ENCODE measurements around the gene SUPT7L.
"Not testable (repeated sequence)": the region's sequence is repeated elsewhere in the genome, so short reads cannot be mapped to it uniquely, and the experiment has no call there.

Gene SUPT7L

DNA sequence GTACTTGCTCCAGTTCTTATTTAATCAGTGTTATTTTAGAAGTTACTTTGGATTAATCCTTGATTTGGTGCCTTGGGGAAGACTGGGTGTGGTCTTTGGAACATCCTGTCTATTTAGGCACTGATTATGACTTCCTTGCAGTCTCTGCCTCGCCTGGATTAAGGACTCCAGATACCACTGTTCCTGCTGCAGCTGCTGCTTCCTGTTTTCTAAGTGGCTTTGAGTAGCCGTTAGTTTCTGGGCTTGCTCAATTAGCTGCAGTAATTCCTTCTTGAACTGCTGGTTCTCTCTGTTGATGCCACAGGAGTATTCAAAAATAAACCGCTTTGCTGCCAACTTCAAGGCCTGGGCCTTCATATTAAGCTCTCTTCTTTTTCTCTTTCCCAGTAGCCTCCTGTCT lies 36.5 kb downstream of the SUPT7L start:
- Histone ChIP-seq H3K9ac (peak overlapping the region; percentile 94), H3K4me2 (peak overlapping the region; percentile 99), H3K36me3 (peaks cover 48% of the 10 kb centered on the region), H3K4me1 (peaks cover 40% of the 10 kb centered on the region), H3K27ac (peak overlapping the region; percentile 91)
- H3K27me3 ChIP-seq, H3K4me3 ChIP-seq, H3K9me3 ChIP-seq, H4K20me1 ChIP-seq: not testable (repeated sequence)
- peak; percentile 49; the same call in 1 of the 2 replicates for TF ChIP-seq Cebpa-rat (IDR thresholded peaks at IDR 0.05)

DNA sequence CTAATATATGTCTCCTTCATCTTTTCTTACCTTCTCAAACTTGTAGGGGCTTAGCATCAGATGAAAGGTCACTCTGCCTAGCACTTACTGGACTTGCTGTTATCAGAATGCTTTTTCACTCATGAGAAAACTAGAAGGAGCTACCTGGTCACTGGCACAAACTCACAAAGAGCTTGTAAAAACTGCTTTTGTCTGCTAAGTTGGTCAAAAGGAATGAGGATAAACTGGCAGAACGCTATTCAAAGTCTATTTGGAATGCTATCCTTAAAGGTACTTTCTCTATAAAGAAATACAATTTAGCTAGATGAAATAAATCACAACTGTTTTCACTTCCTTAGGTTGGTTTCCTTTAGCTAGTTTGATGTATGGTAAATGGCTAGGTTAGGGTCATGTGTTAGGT lies 37.1 kb downstream of the SUPT7L start:
- H3K9me3 ChIP-seq, H3K4me3 ChIP-seq: not testable (repeated sequence)
- 0 out of 2 replicates have a peak overlapping the region, but pooled peaks have one; percentile 94 for H3K9ac ChIP-seq

DNA sequence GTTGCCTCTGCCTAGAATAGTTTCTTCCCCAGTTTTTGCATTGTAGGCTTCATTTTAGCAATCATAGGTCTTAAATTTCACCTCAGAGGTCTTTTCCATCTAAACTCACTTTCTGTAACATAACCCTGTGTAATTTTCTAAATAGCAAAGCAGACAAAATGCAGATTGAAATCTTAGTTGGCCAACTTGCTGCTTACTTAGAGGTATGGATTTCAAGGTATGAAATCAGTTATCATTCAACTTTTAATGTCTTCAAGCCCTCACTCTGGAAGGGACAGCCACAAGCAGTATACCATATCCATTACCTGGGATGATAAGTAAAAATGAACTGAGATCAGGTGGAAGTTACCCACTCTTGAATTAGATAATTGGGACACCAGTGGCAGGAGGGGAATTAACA lies 38.5 kb downstream of the SUPT7L start:
- no peak overlapping the region for H3K4me2 ChIP-seq
- peaks cover 49% of the 10 kb centered on the region for H3K36me3 ChIP-seq
- no peak overlapping the region for H3K9ac ChIP-seq
- H3K4me1 ChIP-seq, result peaks cover 33% of the 10 kb centered on the region
- H3K4me3 ChIP-seq, result no peak overlapping the region
- H3K27me3 ChIP-seq, result no peaks in the 10 kb centered on the region
- no peak overlapping the region for H3K27ac ChIP-seq
- TF ChIP-seq Cebpa-rat (IDR thresholded peaks at IDR 0.05), result no peak
- H4K20me1 ChIP-seq, result no peaks in the 10 kb centered on the region
- H3K9me3 ChIP-seq, result no peaks in the 10 kb centered on the region

More for the DNA sequence above, 37.1 kb downstream of the SUPT7L start:
- not testable (repeated sequence) for H4K20me1 ChIP-seq, H3K27me3 ChIP-seq
- H3K4me2 ChIP-seq, result peak overlapping the region; percentile 99
- H3K36me3 ChIP-seq, result peaks cover 48% of the 10 kb centered on the region
- H3K27ac ChIP-seq, result peak overlapping the region; percentile 91
- peaks cover 40% of the 10 kb centered on the region for H3K4me1 ChIP-seq

DNA sequence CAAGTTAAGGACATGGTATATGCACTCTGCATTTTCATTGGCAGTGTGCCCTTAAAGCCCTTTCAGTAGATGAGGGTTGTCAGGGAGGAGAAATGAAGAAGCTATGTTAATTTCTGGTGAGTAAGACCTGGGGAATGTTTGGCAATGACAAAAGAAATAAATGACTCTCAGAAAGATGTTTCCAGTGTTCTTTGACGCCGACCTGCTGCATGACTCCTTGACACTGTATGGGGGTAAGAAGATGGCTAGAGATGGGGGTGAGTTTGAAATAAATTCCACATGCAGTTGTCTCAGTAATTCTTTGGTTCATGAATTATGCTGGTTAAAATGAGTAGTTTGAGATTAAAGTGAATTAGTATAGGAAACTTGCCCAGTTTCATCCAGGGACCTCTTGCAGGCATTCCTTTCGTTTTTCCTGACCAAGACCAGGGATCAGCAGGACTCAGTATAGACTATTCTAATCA lies 40.5 kb downstream of the SUPT7L start:
- Histone ChIP-seq H3K36me3 (peaks cover 66% of the 10 kb centered on the region), H3K27ac (no peak overlapping the region)

DNA sequence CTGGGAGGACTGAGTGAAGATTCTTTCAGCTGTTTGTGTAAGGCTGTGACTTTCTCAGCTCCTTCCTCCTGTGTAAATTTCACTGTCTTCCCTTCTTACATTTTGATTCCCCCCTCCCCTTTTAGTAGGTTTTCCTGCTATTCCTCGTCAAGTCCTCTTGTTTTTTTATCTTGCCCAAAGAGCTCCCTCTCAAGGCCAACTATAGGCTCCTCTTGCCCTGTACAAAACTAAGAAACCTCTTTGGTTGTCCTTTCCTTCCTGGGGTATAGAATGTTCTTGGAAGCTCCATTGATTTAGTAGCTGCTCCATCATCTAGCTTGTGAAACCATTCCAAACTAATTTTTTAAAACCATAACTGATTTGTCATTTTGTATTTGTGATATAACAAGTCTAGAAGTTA lies 41.9 kb downstream of the SUPT7L start:
- Histone ChIP-seq H3K4me1 (peaks cover 6% of the 10 kb centered on the region), H3K4me3 (no peak overlapping the region), H3K9ac (no peak overlapping the region), H3K4me2 (no peak overlapping the region), H3K27me3 (no peaks in the 10 kb centered on the region), H3K27ac (no peak overlapping the region), H3K36me3 (peaks cover 80% of the 10 kb centered on the region), H3K9me3 (no peaks in the 10 kb centered on the region), H4K20me1 (no peaks in the 10 kb centered on the region)
- TF ChIP-seq Cebpa-rat (IDR thresholded peaks at IDR 0.05), result no peak

More for the DNA sequence above, 40.5 kb downstream of the SUPT7L start:
- H3K4me3 ChIP-seq, result no peak overlapping the region
- H4K20me1 ChIP-seq, result no peaks in the 10 kb centered on the region
- H3K4me1 ChIP-seq, result peaks cover 20% of the 10 kb centered on the region
- no peak for TF ChIP-seq Cebpa-rat (IDR thresholded peaks at IDR 0.05)
- H3K27me3 ChIP-seq, result no peaks in the 10 kb centered on the region
- no peaks in the 10 kb centered on the region for H3K9me3 ChIP-seq
- no peak overlapping the region for H3K9ac ChIP-seq
- H3K4me2 ChIP-seq, result no peak overlapping the region

DNA sequence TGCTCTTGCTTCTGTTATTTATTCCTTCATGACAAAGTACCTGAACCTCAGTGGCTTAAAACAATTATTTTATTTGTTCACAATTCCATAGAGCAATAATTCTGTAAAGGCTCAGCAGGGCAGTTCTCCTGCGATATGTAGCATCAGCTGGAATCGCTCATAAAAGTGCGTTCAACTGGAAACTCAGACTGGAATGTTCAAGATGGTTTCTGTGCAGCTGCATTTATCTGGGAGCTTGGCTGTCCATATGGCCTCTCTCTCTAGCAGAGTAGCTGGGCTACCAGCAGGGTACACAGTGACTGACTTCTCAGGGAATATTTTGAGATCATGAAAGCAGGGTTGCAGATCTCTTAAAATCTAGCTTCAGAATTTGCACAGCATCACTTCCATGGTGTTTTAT lies 48.1 kb downstream of the SUPT7L start:
- no peak overlapping the region for H3K27ac ChIP-seq
- no peaks in the 10 kb centered on the region for H3K9me3 ChIP-seq
- no peaks in the 10 kb centered on the region for H3K4me1 ChIP-seq
- H4K20me1 ChIP-seq, result peaks cover 25% of the 10 kb centered on the region
- no peak overlapping the region for H3K9ac ChIP-seq
- H3K36me3 ChIP-seq, result peaks cover 89% of the 10 kb centered on the region
- no peaks in the 10 kb centered on the region for H3K27me3 ChIP-seq
- H3K4me2 ChIP-seq, result no peak overlapping the region
- no peak for TF ChIP-seq Cebpa-rat (IDR thresholded peaks at IDR 0.05)
- H3K4me3 ChIP-seq, result no peak overlapping the region

DNA sequence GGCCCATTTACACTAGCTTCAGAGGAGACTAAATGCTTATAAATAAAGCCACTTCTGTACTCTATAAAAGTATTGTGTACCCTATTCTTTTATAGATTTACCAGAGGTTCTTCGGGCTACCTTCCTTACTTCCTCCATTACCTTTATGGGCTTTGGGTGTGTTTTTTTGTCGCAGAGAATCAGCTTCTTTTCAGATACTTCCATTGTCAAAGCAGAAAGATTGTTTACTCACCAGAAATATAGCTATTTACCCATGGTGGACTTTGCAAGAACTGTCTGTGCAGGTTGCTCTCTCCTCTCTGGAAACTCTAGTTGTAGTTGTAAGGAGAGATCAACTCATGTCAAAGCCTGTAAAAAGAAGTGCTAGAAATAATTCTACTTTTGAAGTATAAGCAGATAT lies 49.4 kb downstream of the SUPT7L start:
- no peak overlapping the region for H3K27ac ChIP-seq
- H3K4me3 ChIP-seq, result no peak overlapping the region
- no peaks in the 10 kb centered on the region for H3K9me3 ChIP-seq
- peaks cover 93% of the 10 kb centered on the region for H3K36me3 ChIP-seq
- no peaks in the 10 kb centered on the region for H3K27me3 ChIP-seq
- no peak overlapping the region for H3K4me2 ChIP-seq
- H3K9ac ChIP-seq, result no peak overlapping the region
- peaks cover 25% of the 10 kb centered on the region for H4K20me1 ChIP-seq
- TF ChIP-seq Cebpa-rat (IDR thresholded peaks at IDR 0.05), result no peak
- no peaks in the 10 kb centered on the region for H3K4me1 ChIP-seq

DNA sequence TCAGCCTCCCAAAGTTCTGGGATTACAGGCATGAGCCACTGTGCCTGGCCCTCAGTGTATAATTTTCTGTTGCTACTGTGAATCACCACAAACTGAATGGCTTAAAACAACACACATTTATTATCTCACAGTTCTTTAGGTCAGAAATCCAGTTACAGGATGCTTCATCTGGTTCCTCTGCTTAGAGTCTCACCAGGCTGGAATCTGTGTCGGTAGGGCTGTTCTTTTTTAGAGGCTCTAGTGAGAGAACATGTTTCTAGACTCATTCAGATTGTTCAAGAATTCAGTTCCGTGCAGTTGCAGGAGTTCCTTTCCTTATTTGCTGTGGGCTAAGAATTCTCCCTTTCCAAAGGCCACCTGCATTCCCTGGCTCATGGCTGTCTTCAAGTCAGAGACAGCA lies 56.8 kb downstream of the SUPT7L start:
- peaks cover 38% of the 10 kb centered on the region for H4K20me1 ChIP-seq
- no peak overlapping the region for H3K4me2 ChIP-seq
- no peaks in the 10 kb centered on the region for H3K4me1 ChIP-seq
- no peak for TF ChIP-seq Cebpa-rat (IDR thresholded peaks at IDR 0.05)
- no peaks in the 10 kb centered on the region for H3K9me3 ChIP-seq
- H3K4me3 ChIP-seq, result no peak overlapping the region
- no peaks in the 10 kb centered on the region for H3K27me3 ChIP-seq
- no peak overlapping the region for H3K27ac ChIP-seq
- peaks cover 97% of the 10 kb centered on the region for H3K36me3 ChIP-seq
- H3K9ac ChIP-seq, result no peak overlapping the region
